SK-N-SH treated with all-trans-retinoic acid at 6 μM for 48 hours (cell line): ENCODE data around the gene ODR4.
"Not testable (repeated sequence)": the region's sequence is repeated elsewhere in the genome, so short reads cannot be mapped to it uniquely, and the experiment has no call there.

ENCODE experiments used
- ATAC-seq: fragments of 200-7000 bp; cut with Tn5 transposase; 3 replicates; pipeline ENCODE4 v1.9.1; 2020; ENCODE audit warnings: mild to moderate bottlenecking, moderate library complexity
- ARNTL ChIP-seq: fragments of 450-650 bp; formaldehyde crosslinking; IDR thresholded peaks from 2 replicates; pipeline ENCODE4 v1.5.0; 2020; ENCODE audit warnings: low read depth, mild to moderate bottlenecking, moderate library complexity, borderline replicate concordance
- BACH2 ChIP-seq: fragments of 250-450 bp; sonication (Bioruptor Pico); IDR thresholded peaks from 2 replicates; pipeline ENCODE4 v1.9.0; 2021; ENCODE audit warnings: mild to moderate bottlenecking, borderline replicate concordance
- CSDC2 ChIP-seq: fragments of 250-450 bp; sonication (Bioruptor Pico); IDR thresholded peaks from 2 replicates; pipeline ENCODE4 v1.5.0; 2020; ENCODE audit warnings: mild to moderate bottlenecking, moderate library complexity
- ESRRG ChIP-seq: fragments of 250-450 bp; sonication (Bioruptor Pico); IDR thresholded peaks from 2 replicates; pipeline ENCODE4 v1.6.1; 2021; ENCODE audit warnings: mild to moderate bottlenecking
- GLIS3 ChIP-seq: fragments of 250-450 bp; sonication (Bioruptor Pico); IDR thresholded peaks from 2 replicates; pipeline ENCODE4 v1.5.0; 2020; ENCODE audit warnings: mild to moderate bottlenecking, moderate library complexity
- ISL1 ChIP-seq: fragments of 250-450 bp; sonication (Bioruptor Pico); IDR thresholded peaks from 2 replicates; pipeline ENCODE4 v2.1.2; 2022; ENCODE audit warnings: mild to moderate bottlenecking, moderate library complexity
- OSR1 ChIP-seq: fragments of 250-450 bp; sonication (Bioruptor Pico); IDR thresholded peaks from 2 replicates; pipeline ENCODE4 v1.8.0; 2022; ENCODE audit warnings: moderate library complexity, mild to moderate bottlenecking, inconsistent platforms
- PPARA ChIP-seq: fragments of 250-450 bp; sonication (Bioruptor Pico); IDR thresholded peaks from 2 replicates; pipeline ENCODE4 v1.5.0; 2020; ENCODE audit warnings: mild to moderate bottlenecking, borderline replicate concordance
- RARB ChIP-seq: fragments of 250-450 bp; sonication (Bioruptor Pico); IDR thresholded peaks from 2 replicates; pipeline ENCODE4 v1.8.0; 2021; ENCODE audit warnings: mild to moderate bottlenecking, moderate library complexity
- SNAI2 ChIP-seq: fragments of 250-450 bp; sonication (Bioruptor Pico); IDR thresholded peaks from 2 replicates; pipeline ENCODE4 v1.5.0; 2020; ENCODE audit warnings: mild to moderate bottlenecking, moderate library complexity
- TCF4 ChIP-seq: fragments of 250-450 bp; sonication (Bioruptor Pico); IDR thresholded peaks from 2 replicates; pipeline ENCODE4 v1.8.0; 2021; ENCODE audit warnings: mild to moderate bottlenecking, moderate library complexity, borderline replicate concordance
- TOX ChIP-seq: fragments of 250-450 bp; sonication (Bioruptor Pico); IDR thresholded peaks from 2 replicates; pipeline ENCODE4 v1.8.0; 2021; ENCODE audit warnings: mild to moderate bottlenecking, moderate library complexity, borderline replicate concordance
- ZC3H10 ChIP-seq: fragments of 250-450 bp; sonication (Bioruptor Pico); IDR thresholded peaks from 2 replicates; pipeline ENCODE4 v1.5.1; 2021; ENCODE audit warnings: mild to moderate bottlenecking, moderate library complexity
- ZFP30 ChIP-seq: fragments of 450-650 bp; formaldehyde crosslinking; IDR thresholded peaks from 2 replicates; pipeline ENCODE4 v1.5.0; 2022; ENCODE audit warnings: mild to moderate bottlenecking, moderate library complexity
- ZNF565 ChIP-seq: fragments of 450-650 bp; formaldehyde crosslinking; conservative IDR thresholded peaks from 2 replicates; pipeline ENCODE4 v1.5.0; 2020; ENCODE audit warnings: low read depth, mild to moderate bottlenecking, moderate library complexity
- ZNF70 ChIP-seq: fragments of 450-650 bp; formaldehyde crosslinking; IDR thresholded peaks from 2 replicates; pipeline ENCODE4 v1.5.0; 2020; ENCODE audit warnings: mild to moderate bottlenecking, moderate library complexity
- ZNF8 ChIP-seq: fragments of 450-650 bp; formaldehyde crosslinking; IDR thresholded peaks from 2 replicates; pipeline ENCODE4 v1.5.0; 2020; ENCODE audit warnings: mild to moderate bottlenecking, moderate library complexity
- TF ChIP-seq, protein P1 (sequence below): fragments of 250-450 bp; sonication (Bioruptor Pico); IDR thresholded peaks from 2 replicates; pipeline ENCODE4 v1.5.1; 2021; ENCODE audit warnings: mild to moderate bottlenecking, moderate library complexity
- TF ChIP-seq, protein P2 (sequence below): fragments of 250-450 bp; sonication (Bioruptor Pico); IDR thresholded peaks from 2 replicates; pipeline ENCODE4 v1.5.1; 2020; ENCODE audit warnings: low read depth, mild to moderate bottlenecking, moderate library complexity
- TF ChIP-seq, protein P3 (sequence below): fragments of 250-450 bp; sonication (Bioruptor Pico); IDR thresholded peaks from 2 replicates; pipeline ENCODE4 v1.5.0; 2020; ENCODE audit warnings: mild to moderate bottlenecking, moderate library complexity
- TF ChIP-seq, protein P4 (sequence below): fragments of 250-450 bp; sonication (Bioruptor Pico); IDR thresholded peaks from 2 replicates; pipeline ENCODE4 v1.8.0; 2021; ENCODE audit warnings: low read depth, mild to moderate bottlenecking, moderate library complexity, borderline replicate concordance

Gene ODR4

DNA sequence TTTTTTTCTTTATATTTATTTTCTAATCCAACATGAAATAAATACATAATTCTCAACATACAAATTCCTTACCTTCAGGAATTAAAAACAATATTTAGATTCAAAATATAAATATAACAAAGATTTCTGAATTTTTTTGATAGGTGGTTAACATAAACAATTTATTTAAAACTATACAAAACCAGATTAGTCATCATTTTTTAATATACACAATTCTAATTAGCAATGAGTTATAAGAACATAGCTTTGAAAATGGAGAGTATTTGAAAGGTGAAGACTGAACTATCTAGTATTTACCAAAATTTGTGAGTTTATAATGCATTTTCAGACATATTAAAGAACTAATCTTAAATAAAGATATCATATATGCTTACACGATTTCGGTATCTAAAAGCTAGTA is 38.1 kb upstream of the ODR4 start:
- ATAC-seq: no peak
- TF ChIP-seq BACH2 (CRISPR knock-in tag) (no peak), ZNF565 (CRISPR knock-in tag) (no peak), ZFP30 (CRISPR knock-in tag) (no peak), PPARA (CRISPR knock-in tag) (no peak), ARNTL (CRISPR knock-in tag) (no peak)
- TF ChIP-seq, protein P1, sequence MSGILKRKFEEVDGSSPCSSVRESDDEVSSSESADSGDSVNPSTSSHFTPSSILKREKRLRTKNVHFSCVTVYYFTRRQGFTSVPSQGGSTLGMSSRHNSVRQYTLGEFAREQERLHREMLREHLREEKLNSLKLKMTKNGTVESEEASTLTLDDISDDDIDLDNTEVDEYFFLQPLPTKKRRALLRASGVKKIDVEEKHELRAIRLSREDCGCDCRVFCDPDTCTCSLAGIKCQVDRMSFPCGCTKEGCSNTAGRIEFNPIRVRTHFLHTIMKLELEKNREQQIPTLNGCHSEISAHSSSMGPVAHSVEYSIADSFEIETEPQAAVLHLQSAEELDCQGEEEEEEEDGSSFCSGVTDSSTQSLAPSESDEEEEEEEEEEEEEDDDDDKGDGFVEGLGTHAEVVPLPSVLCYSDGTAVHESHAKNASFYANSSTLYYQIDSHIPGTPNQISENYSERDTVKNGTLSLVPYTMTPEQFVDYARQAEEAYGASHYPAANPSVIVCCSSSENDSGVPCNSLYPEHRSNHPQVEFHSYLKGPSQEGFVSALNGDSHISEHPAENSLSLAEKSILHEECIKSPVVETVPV (CRISPR knock-in tag): no peak
- TF ChIP-seq, protein P2, sequence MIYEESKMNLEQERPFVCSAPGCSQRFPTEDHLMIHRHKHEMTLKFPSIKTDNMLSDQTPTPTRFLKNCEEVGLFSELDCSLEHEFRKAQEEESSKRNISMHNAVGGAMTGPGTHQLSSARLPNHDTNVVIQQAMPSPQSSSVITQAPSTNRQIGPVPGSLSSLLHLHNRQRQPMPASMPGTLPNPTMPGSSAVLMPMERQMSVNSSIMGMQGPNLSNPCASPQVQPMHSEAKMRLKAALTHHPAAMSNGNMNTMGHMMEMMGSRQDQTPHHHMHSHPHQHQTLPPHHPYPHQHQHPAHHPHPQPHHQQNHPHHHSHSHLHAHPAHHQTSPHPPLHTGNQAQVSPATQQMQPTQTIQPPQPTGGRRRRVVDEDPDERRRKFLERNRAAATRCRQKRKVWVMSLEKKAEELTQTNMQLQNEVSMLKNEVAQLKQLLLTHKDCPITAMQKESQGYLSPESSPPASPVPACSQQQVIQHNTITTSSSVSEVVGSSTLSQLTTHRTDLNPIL (CRISPR knock-in tag): no peak
- TF ChIP-seq, protein P3, sequence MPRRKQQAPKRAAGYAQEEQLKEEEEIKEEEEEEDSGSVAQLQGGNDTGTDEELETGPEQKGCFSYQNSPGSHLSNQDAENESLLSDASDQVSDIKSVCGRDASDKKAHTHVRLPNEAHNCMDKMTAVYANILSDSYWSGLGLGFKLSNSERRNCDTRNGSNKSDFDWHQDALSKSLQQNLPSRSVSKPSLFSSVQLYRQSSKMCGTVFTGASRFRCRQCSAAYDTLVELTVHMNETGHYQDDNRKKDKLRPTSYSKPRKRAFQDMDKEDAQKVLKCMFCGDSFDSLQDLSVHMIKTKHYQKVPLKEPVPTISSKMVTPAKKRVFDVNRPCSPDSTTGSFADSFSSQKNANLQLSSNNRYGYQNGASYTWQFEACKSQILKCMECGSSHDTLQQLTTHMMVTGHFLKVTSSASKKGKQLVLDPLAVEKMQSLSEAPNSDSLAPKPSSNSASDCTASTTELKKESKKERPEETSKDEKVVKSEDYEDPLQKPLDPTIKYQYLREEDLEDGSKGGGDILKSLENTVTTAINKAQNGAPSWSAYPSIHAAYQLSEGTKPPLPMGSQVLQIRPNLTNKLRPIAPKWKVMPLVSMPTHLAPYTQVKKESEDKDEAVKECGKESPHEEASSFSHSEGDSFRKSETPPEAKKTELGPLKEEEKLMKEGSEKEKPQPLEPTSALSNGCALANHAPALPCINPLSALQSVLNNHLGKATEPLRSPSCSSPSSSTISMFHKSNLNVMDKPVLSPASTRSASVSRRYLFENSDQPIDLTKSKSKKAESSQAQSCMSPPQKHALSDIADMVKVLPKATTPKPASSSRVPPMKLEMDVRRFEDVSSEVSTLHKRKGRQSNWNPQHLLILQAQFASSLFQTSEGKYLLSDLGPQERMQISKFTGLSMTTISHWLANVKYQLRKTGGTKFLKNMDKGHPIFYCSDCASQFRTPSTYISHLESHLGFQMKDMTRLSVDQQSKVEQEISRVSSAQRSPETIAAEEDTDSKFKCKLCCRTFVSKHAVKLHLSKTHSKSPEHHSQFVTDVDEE (CRISPR knock-in tag): no peak
- TF ChIP-seq, protein P4, sequence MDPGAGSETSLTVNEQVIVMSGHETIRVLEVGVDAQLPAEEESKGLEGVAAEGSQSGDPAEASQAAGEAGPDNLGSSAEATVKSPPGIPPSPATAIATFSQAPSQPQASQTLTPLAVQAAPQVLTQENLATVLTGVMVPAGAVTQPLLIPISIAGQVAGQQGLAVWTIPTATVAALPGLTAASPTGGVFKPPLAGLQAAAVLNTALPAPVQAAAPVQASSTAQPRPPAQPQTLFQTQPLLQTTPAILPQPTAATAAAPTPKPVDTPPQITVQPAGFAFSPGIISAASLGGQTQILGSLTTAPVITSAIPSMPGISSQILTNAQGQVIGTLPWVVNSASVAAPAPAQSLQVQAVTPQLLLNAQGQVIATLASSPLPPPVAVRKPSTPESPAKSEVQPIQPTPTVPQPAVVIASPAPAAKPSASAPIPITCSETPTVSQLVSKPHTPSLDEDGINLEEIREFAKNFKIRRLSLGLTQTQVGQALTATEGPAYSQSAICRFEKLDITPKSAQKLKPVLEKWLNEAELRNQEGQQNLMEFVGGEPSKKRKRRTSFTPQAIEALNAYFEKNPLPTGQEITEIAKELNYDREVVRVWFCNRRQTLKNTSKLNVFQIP (CRISPR knock-in tag): no peak
- TF ChIP-seq, all 23 proteins: peak for 0

DNA sequence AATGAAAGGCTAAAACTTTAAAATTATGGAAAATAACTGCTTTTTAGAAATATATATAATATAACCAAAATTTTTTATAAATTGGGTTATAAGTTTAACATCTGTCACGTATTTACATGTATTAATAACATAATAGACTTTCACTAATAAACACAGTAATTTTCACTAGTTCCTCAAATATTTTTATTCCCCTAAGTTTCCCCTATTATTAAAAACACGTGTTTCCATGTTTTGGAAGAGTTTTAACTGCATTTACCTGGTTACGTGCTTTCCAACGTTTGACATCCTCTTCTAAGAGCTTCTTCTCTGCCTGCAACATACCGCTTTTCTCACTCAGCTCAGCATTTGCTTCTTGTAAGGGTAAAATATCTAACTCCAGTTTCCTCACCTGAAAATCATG is 34.9 kb upstream of the ODR4 start:
- no peak for ATAC-seq
- TF ChIP-seq GLIS3 (CRISPR knock-in tag) (no peak), CSDC2 (no peak), RARB (CRISPR knock-in tag) (no peak), ESRRG (CRISPR knock-in tag) (no peak), ISL1 (CRISPR knock-in tag) (no peak), ARNTL (CRISPR knock-in tag) (no peak), TOX (CRISPR knock-in tag) (no peak)
- TF ChIP-seq, protein P2 (CRISPR knock-in tag): no peak

DNA sequence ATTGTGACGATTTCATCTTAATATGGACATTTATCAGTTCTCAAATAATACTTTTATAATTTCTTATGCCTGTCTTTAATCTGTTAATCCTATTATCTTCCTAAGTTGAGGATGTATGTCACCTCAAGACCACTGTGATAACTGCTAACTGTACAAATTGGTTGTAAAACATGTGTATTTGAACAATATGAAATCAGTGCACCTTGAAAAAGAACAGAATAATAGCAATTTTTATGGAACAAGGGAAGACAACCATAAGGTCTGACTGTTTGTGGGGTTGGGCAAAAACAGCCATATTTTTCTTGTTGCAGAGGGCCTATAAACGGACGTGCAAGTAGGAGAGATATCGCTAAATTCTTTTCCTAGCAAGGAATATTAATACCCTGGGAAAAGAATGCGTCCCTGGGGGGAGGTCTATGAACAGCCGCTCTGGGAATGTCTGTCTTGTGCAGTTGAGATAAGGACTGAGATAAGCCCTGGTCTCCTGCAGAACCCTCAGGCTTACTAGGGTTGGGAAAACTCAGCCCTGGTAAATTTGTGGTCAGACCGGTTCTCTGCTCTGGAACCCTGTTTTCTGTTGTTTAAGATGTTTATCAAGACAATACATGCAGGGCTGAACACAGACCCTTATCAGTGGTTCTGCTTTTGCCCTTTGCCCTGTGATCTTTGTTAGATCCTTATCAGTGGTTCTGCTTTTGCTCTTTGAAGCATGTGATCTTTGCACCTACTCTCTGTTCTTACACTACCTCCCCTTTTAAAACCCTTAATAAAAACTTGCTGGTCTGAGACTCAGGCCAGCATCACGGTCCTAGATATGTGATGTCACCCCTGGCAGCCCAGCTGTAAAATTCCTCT is 27.6 kb upstream of the ODR4 start:
- ATAC-seq: not testable (repeated sequence)

DNA sequence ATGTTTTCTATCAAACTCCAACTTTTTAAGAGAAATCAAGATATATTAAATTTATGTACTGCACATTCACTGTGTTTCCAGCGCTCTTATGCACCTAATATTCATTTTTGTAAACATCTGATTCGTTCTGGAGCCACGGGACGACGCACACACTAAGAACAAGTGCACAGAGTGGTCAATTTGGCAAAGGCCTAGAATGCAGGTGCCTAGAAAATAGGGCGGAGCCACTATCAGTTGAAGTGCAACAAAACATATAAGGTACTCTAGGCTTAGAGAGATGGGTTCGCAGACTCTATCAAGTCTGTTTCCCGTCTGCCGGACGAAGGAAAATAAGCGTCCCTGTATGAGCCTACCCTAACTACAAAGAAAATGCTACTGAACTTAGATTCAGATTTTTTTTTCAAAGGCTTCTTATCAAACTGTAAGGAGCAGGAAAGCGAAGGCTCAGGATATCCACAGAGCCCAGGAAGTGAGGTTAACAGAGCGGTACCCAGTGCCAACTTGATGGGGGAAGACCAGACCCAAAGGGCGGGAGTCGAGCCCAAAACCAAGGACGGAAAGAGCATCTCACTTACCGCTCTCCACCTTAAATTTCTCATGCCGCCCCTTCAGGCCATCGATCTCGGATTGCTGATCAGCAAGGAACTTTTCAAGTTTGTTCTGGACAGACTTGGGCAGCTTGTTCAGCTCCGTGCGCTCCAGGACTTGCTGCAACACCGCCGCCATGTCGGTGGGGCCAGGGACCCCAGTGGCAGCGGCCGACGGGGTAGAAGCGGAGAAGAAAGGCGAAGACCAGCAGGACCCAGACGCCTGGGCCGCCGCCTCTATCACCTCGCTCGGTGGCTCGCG is 1.1 kb upstream of the ODR4 start:
- ATAC-seq: peak; percentile 52
- TF ChIP-seq ZC3H10 (CRISPR knock-in tag) (no peak), OSR1 (CRISPR knock-in tag) (no peak), ZNF70 (no peak), TOX (CRISPR knock-in tag) (no peak), ZNF8 (no peak), TCF4 (CRISPR knock-in tag) (no peak), SNAI2 (CRISPR knock-in tag) (no peak), ARNTL (CRISPR knock-in tag) (no peak), BACH2 (CRISPR knock-in tag) (no peak), RARB (CRISPR knock-in tag) (no peak), ISL1 (CRISPR knock-in tag) (no peak), ZFP30 (CRISPR knock-in tag) (no peak)
- TF ChIP-seq, protein P2 (CRISPR knock-in tag): no peak
- TF ChIP-seq, protein P4 (CRISPR knock-in tag): no peak
